ENCODE measurements around the gene CCNB3. TPM values are rescaled to one million over a fixed set of nuclear protein-coding genes. Genes with fewer than 3 reads are reported as not detected.
"Not testable (repeated sequence)": the region's sequence is repeated elsewhere in the genome, so short reads cannot be mapped to it uniquely, and the experiment has no call there.

CCNB3 gene
- polyA plus RNA-seq, 1 donor from 2014 or later, result 0.42 TPM

GRCh38 chrX:50281253-50281652, 76.7 kb downstream of the CCNB3 start:
- Histone ChIP-seq H3K36me3 (ENCODE audit: insufficient read depth, low read length) (no peaks in the 10 kb centered on the region), H3K9ac (ENCODE audit: low read length) (no peak overlapping the region), H3K27ac (ENCODE audit: low read length) (no peak overlapping the region), H3K4me3 (ENCODE audit: low read length) (no peak overlapping the region), H3K9me2 (ENCODE audit: insufficient read depth, low read length) (no peaks in the 10 kb centered on the region), H4K20me1 (ENCODE audit: insufficient read depth) (no peaks in the 10 kb centered on the region), H3K27me3 (ENCODE audit: insufficient read depth, low read depth, low read length) (no peaks in the 10 kb centered on the region), H3K79me2 (replicated peaks; ENCODE audit: insufficient read depth, low read length) (no peaks in the 10 kb centered on the region), H3K4me2 (ENCODE audit: low read length) (no peak overlapping the region), H2AFZ (ENCODE audit: low read depth, low read length) (no peak overlapping the region), H3K9me3 (ENCODE audit: low read length) (no peaks in the 10 kb centered on the region), H3F3A (ENCODE audit: insufficient read depth, low read length, poor library complexity, severe bottlenecking) (no peaks in the 10 kb centered on the region)
- TF ChIP-seq SMC3 (conservative IDR thresholded peaks at IDR 0.05; ENCODE audit: poor library complexity), result no peak
- TF ChIP-seq RAD21 (conservative IDR thresholded peaks at IDR 0.05), result no peak

GRCh38 chrX:50327235-50327634, 122.7 kb downstream of the CCNB3 start:
- no peak overlapping the region for H3K4me2 ChIP-seq (ENCODE audit: low read length)
- no peaks in the 10 kb centered on the region for H3F3A ChIP-seq (ENCODE audit: insufficient read depth, low read length, poor library complexity, severe bottlenecking)
- no peak overlapping the region for H2AFZ ChIP-seq (ENCODE audit: low read depth, low read length)
- no peak for TF ChIP-seq MXI1 (conservative IDR thresholded peaks at IDR 0.05; ENCODE audit: poor library complexity, severe bottlenecking)
- TF ChIP-seq POLR2AphosphoS5 (IDR thresholded peaks at IDR 0.05), result no peak
- no peak for TF ChIP-seq TAF1 (IDR thresholded peaks at IDR 0.05; ENCODE audit: low read depth)
- no peak for TF ChIP-seq SMC3 (conservative IDR thresholded peaks at IDR 0.05; ENCODE audit: poor library complexity)
- no peak for TF ChIP-seq EP300 (conservative IDR thresholded peaks at IDR 0.05; ENCODE audit: poor library complexity, severe bottlenecking)
- no peak for TF ChIP-seq EZH2 (IDR thresholded peaks at IDR 0.05; ENCODE audit: borderline replicate concordance, insufficient read depth, low read length, poor library complexity, severe bottlenecking)
- no peak for TF ChIP-seq RAD21 (conservative IDR thresholded peaks at IDR 0.05)
- TF ChIP-seq REST (IDR thresholded peaks at IDR 0.05; ENCODE audit: borderline replicate concordance), result no peak
- TF ChIP-seq CTCF (IDR thresholded peaks at IDR 0.05; ENCODE audit: poor library complexity, severe bottlenecking), result no peak
- H3K27ac ChIP-seq (ENCODE audit: low read length), result no peak overlapping the region
- H3K27me3 ChIP-seq (ENCODE audit: insufficient read depth, low read depth, low read length), result no peaks in the 10 kb centered on the region
- no peaks in the 10 kb centered on the region for H3K9me3 ChIP-seq (ENCODE audit: low read length)
- no peak overlapping the region for H3K9ac ChIP-seq (ENCODE audit: low read length)
- no peaks in the 10 kb centered on the region for H4K20me1 ChIP-seq (ENCODE audit: insufficient read depth)
- no peak overlapping the region for H3K4me3 ChIP-seq (ENCODE audit: low read length)
- no peaks in the 10 kb centered on the region for H3K79me2 ChIP-seq (replicated peaks; ENCODE audit: insufficient read depth, low read length)
- H3K9me2 ChIP-seq (ENCODE audit: insufficient read depth, low read length), result no peaks in the 10 kb centered on the region
- no peaks in the 10 kb centered on the region for H3K36me3 ChIP-seq (ENCODE audit: insufficient read depth, low read length)

- not testable (repeated sequence) for H3K9me2 ChIP-seq (ENCODE audit: insufficient read depth, low read length); H3K79me2 ChIP-seq (replicated peaks; ENCODE audit: insufficient read depth, low read length); H3K4me2 ChIP-seq (ENCODE audit: low read length); H4K20me1 ChIP-seq (ENCODE audit: insufficient read depth); H3F3A ChIP-seq (ENCODE audit: insufficient read depth, low read length, poor library complexity, severe bottlenecking); H3K4me3 ChIP-seq (ENCODE audit: low read length); H3K9me3 ChIP-seq (ENCODE audit: low read length); H2AFZ ChIP-seq (ENCODE audit: low read depth, low read length); H3K9ac ChIP-seq (ENCODE audit: low read length); H3K27me3 ChIP-seq (ENCODE audit: insufficient read depth, low read depth, low read length); H3K36me3 ChIP-seq (ENCODE audit: insufficient read depth, low read length); H3K27ac ChIP-seq (ENCODE audit: low read length)
These were observed 128.1 kb downstream of the CCNB3 start for GRCh38 chrX:50332668-50333067.
